ENCODE measurements around the gene CAPZB. TPM values are rescaled to one million over a fixed set of nuclear protein-coding genes. Genes with fewer than 3 reads are reported as not detected.

CAPZB gene
- polyA plus RNA-seq, 2 of the 4 experiments (the other 2 are of a cell fraction) = 133 to 296 TPM

DNA sequence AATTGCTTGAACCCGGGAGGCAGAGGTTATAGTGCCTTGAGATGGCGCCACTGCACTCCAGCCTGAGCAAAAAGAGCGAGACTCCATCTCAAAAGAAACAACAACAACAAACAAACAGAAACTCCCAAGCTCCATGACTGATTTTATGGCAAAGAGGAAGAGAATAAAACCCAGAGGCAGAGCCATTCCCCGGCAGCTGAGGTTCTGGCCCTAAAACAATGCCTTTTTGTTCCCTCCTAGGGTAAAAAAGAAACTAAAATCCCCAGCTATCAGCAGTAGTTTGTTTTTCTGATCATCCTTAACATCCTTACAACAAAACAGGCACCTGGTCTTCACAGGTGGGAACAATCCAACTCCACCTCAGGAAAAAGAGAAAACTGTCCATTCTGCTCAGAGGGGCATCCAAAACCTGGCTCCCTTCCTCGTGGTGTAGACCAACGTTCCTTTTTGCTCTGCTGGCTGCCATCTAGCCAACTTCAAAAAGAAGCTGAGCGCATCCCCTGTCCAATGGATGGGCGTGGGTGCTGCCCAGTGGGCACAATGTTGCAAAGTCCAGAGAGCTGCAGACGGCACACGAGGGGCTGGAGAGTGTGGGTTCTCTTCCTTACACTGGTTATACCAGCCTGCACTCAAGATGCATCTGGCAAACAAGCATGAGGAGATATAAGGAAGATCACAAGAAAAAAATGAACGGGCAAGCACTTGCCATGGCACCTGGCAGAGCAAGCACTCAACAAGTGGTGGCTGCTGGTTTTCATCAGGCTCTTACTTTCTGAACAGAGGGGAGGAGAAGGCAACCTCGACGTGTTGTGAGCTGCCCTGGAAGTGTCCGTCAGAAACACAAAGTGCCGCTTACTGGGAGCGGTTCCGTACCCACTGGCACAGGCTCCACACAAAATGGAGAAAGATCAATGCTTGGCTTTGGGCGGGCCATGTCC is 118.5 kb downstream of the CAPZB start:
- H3K4me1 ChIP-seq = no peaks in the 10 kb centered on the region
- no peak overlapping the region for H3K4me3 ChIP-seq
- 94% methylated on average over 18 of the region's 18 CpGs for WGBS (ENCODE audit: missing lambda C conversion rate)
- no peak for TF ChIP-seq GATA3 (IDR thresholded peaks at IDR 0.05; ENCODE audit: borderline replicate concordance)
- TF ChIP-seq, protein P1, sequence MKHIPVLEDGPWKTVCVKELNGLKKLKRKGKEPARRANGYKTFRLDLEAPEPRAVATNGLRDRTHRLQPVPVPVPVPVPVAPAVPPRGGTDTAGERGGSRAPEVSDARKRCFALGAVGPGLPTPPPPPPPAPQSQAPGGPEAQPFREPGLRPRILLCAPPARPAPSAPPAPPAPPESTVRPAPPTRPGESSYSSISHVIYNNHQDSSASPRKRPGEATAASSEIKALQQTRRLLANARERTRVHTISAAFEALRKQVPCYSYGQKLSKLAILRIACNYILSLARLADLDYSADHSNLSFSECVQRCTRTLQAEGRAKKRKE (CRISPR knock-in tag; IDR thresholded peaks at IDR 0.05; ENCODE audit: low read depth) = no peak
- TF ChIP-seq, protein P2, sequence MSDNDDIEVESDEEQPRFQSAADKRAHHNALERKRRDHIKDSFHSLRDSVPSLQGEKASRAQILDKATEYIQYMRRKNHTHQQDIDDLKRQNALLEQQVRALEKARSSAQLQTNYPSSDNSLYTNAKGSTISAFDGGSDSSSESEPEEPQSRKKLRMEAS (IDR thresholded peaks at IDR 0.05) = no peak
- no peak for TF ChIP-seq BHLHE40 (IDR thresholded peaks at IDR 0.05; ENCODE audit: low read depth, low read length)
- TF ChIP-seq ZNF302 (CRISPR knock-in tag; IDR thresholded peaks at IDR 0.05) = no peak
- CTCF ChIA-PET = interaction anchor here (1.2 kb wide), 1 partner anchor 25 kb away, joined by 3 read pairs; no protein-coding TSS in a partner anchor
- DNase-seq (ENCODE audit: low read depth in 1 of 2, low spot score in 1 of 2) = no peak
- no peaks in the 10 kb centered on the region for H3K9me3 ChIP-seq
- no peak for FAIRE-seq
- POLR2A ChIA-PET = interaction anchor here (1.0 kb wide), 1 partner anchor 8 kb away, joined by 9 read pairs; no protein-coding TSS in a partner anchor
- H3K4me2 ChIP-seq = no peak overlapping the region
- no peak overlapping the region for H3K27ac ChIP-seq
- ATAC-seq = no peak

DNA sequence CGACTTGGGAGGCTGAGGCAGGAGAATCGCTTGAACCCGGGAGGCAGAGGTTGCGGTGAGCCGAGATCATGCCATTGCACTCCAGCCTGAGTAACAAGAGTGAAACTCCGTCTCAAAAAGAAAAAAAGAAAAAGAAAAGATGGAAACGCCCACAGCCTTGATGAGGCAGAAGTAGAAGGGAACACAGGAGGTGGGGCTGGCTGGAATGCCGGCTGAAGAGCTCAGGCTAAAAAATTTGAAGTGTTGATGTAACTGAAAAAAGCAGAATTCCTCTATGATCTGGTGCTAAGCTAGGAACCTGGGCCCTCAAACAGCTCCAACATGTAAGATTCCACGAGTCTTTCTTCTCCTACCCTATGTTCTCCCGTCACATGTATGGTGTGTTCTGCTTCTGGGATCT is 119.6 kb downstream of the CAPZB start:
- Histone ChIP-seq H3K9me3 (no peaks in the 10 kb centered on the region), H3K4me3 (no peak overlapping the region), H3K4me2 (no peak overlapping the region), H3K4me1 (no peaks in the 10 kb centered on the region), H3K27ac (no peak overlapping the region)
- ATAC-seq = no peak
- TF ChIP-seq NR3C1 (IDR thresholded peaks at IDR 0.05) (no peak), FOSB (CRISPR knock-in tag; IDR thresholded peaks at IDR 0.05) (no peak), JUN (IDR thresholded peaks at IDR 0.05) (no peak), FOSL2 (IDR thresholded peaks at IDR 0.05) (no peak), FOSL2 (CRISPR knock-in tag; IDR thresholded peaks at IDR 0.05) (no peak), ESRRA (IDR thresholded peaks at IDR 0.05; ENCODE audit: borderline replicate concordance, low read length) (no peak), NFE2L2 (conservative IDR thresholded peaks at IDR 0.05; ENCODE audit: low read length) (no peak)
- TF ChIP-seq, protein P3, sequence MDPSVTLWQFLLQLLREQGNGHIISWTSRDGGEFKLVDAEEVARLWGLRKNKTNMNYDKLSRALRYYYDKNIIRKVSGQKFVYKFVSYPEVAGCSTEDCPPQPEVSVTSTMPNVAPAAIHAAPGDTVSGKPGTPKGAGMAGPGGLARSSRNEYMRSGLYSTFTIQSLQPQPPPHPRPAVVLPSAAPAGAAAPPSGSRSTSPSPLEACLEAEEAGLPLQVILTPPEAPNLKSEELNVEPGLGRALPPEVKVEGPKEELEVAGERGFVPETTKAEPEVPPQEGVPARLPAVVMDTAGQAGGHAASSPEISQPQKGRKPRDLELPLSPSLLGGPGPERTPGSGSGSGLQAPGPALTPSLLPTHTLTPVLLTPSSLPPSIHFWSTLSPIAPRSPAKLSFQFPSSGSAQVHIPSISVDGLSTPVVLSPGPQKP (IDR thresholded peaks at IDR 0.05; ENCODE audit: low read depth, low read length) = no peak
- TF ChIP-seq, protein P4, sequence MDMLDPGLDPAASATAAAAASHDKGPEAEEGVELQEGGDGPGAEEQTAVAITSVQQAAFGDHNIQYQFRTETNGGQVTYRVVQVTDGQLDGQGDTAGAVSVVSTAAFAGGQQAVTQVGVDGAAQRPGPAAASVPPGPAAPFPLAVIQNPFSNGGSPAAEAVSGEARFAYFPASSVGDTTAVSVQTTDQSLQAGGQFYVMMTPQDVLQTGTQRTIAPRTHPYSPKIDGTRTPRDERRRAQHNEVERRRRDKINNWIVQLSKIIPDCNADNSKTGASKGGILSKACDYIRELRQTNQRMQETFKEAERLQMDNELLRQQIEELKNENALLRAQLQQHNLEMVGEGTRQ (IDR thresholded peaks at IDR 0.05) = no peak
- no peak for FAIRE-seq
- DNase-seq (ENCODE audit: low read depth in 1 of 2, low spot score in 1 of 2) = no peak
- 89% methylated on average over 10 of the region's 10 CpGs for WGBS (ENCODE audit: missing lambda C conversion rate)
- CTCF ChIA-PET = interaction anchor here (2.0 kb wide), 1 partner anchor 12 kb away, joined by 7 read pairs; no protein-coding TSS in a partner anchor
- POLR2A ChIA-PET = no interaction called here

DNA sequence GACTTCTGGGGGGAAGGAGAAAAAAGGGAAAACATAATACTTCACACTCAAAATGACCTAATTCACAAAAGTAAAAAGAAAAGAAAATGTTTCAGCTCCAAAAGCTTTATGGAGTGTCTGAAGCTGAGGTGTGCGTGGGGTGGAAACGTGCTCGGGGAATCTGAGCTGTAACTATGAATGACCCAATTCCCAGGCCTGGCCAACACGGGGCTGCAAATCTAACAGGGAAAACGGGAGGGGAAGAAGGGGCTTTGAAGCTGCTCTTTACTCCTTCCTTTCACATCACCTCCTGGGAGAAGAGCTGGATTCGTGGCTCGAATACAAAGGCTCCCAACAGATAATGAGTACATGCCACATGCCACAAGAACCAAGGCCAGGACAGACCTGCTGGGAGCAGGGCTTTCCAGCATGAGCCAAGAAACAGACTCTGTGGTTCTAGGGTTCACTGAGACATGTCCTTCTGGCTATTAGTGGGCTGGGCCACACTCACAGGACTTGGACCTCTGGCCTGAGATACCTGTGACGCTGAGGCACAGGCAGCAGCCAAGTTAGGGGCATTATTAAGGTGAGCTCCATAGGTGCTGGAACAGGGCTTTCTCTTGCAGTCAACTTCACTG is 121.7 kb downstream of the CAPZB start:
- H3K4me3 ChIP-seq = no peak overlapping the region
- POLR2A ChIA-PET = no interaction called here
- no peak for TF ChIP-seq RNF2 (IDR thresholded peaks at IDR 0.05; ENCODE audit: borderline replicate concordance, low read depth)
- TF ChIP-seq BHLHE40 (IDR thresholded peaks at IDR 0.05; ENCODE audit: low read depth, low read length) = no peak
- TF ChIP-seq RCOR1 (IDR thresholded peaks at IDR 0.05; ENCODE audit: low read depth, low read length) = no peak
- TF ChIP-seq EHF (CRISPR knock-in tag; IDR thresholded peaks at IDR 0.05) = no peak
- no peak for TF ChIP-seq MAFK (IDR thresholded peaks at IDR 0.05; ENCODE audit: partially characterized antibody)
- TF ChIP-seq FOSB (CRISPR knock-in tag; IDR thresholded peaks at IDR 0.05) = no peak
- no peak for TF ChIP-seq HOXB13 (CRISPR knock-in tag; IDR thresholded peaks at IDR 0.05; ENCODE audit: low read depth)
- no peak for TF ChIP-seq KDM1A (IDR thresholded peaks at IDR 0.05; ENCODE audit: low read depth)
- TF ChIP-seq, protein P1 (CRISPR knock-in tag; IDR thresholded peaks at IDR 0.05; ENCODE audit: low read depth) = no peak
- no peak for TF ChIP-seq NR3C1 (IDR thresholded peaks at IDR 0.05)
- no peak for TF ChIP-seq ZNF302 (CRISPR knock-in tag; IDR thresholded peaks at IDR 0.05)
- no peak for TF ChIP-seq KDM5A (IDR thresholded peaks at IDR 0.05)
- no peak for TF ChIP-seq HOXA7 (CRISPR knock-in tag; IDR thresholded peaks at IDR 0.05)
- no peak for ATAC-seq
- no peaks in the 10 kb centered on the region for H3K9me3 ChIP-seq
- no peak for FAIRE-seq
- DNase-seq (ENCODE audit: low read depth in 1 of 2, low spot score in 1 of 2) = no peak
- H3K4me1 ChIP-seq = no peaks in the 10 kb centered on the region
- no peak overlapping the region for H3K4me2 ChIP-seq
- no peak overlapping the region for H3K27ac ChIP-seq
- CTCF ChIA-PET = interaction anchor here (0.9 to 2.0 kb wide), 6 partner anchors 9 to 287 kb away, joined by 3 to 7 read pairs (median 3); no protein-coding TSS in a partner anchor
- WGBS (ENCODE audit: missing lambda C conversion rate) = 91% methylated on average over 8 of the region's 8 CpGs

All from A549 (cell line).